Measurements from ENCODE around the gene PRR16.

The PRR16 gene

GRCh38 chr5:120576588-120576987, 112.5 kb downstream of the PRR16 start:
- no peak for DNase-seq (ENCODE audit: low spot score)

- DNase-seq (ENCODE audit: low spot score), result no peak
These were observed 118.5 kb downstream of the PRR16 start for GRCh38 chr5:120582635-120583034.

- DNase-seq (ENCODE audit: low spot score), result no peak
These were observed 122.5 kb downstream of the PRR16 start for GRCh38 chr5:120586646-120587045.

- DNase-seq (ENCODE audit: low spot score), result no peak
These were observed 127.8 kb downstream of the PRR16 start for GRCh38 chr5:120591911-120592310.

GRCh38 chr5:120599576-120599975, 135.5 kb downstream of the PRR16 start:
- DNase-seq (ENCODE audit: low spot score), result no peak

- no peak for DNase-seq (ENCODE audit: low spot score)
These were observed 136.5 kb downstream of the PRR16 start for GRCh38 chr5:120600639-120601038.

GRCh38 chr5:120602033-120602432, 137.9 kb downstream of the PRR16 start:
- no peak for DNase-seq (ENCODE audit: low spot score)

- DNase-seq (ENCODE audit: low spot score), result no peak
These were observed 140.8 kb downstream of the PRR16 start for GRCh38 chr5:120604884-120605283.

GRCh38 chr5:120605325-120606079, 141.4 kb downstream of the PRR16 start:
- DNase-seq (ENCODE audit: low spot score), result no peak

GRCh38 chr5:120609570-120609969, 145.5 kb downstream of the PRR16 start:
- DNase-seq (ENCODE audit: low spot score), result no peak

- no peak for DNase-seq (ENCODE audit: low spot score)
These were observed 146.0 kb downstream of the PRR16 start for GRCh38 chr5:120610145-120610544.

- DNase-seq (ENCODE audit: low spot score), result no peak
These were observed 149.6 kb downstream of the PRR16 start for GRCh38 chr5:120613729-120614128.

- peak; percentile 61 for DNase-seq (ENCODE audit: low spot score)
These were observed 150.6 kb downstream of the PRR16 start for GRCh38 chr5:120614531-120615180.

- DNase-seq (ENCODE audit: low spot score), result no peak
These were observed 152.0 kb downstream of the PRR16 start for GRCh38 chr5:120615967-120616645.

- no peak for DNase-seq (ENCODE audit: low spot score)
These were observed 157.2 kb downstream of the PRR16 start for GRCh38 chr5:120621339-120621738.

- DNase-seq (ENCODE audit: low spot score), result no peak
These were observed 160.0 kb downstream of the PRR16 start for GRCh38 chr5:120624021-120624563.

- no peak for DNase-seq (ENCODE audit: low spot score)
These were observed 164.1 kb downstream of the PRR16 start for GRCh38 chr5:120628156-120628555.

- DNase-seq (ENCODE audit: low spot score), result no peak
These were observed 166.4 kb downstream of the PRR16 start for GRCh38 chr5:120630550-120630949.

- no peak for DNase-seq (ENCODE audit: low spot score)
These were observed 167.5 kb downstream of the PRR16 start for GRCh38 chr5:120631611-120632010.

- no peak for DNase-seq (ENCODE audit: low spot score)
These were observed 168.3 kb downstream of the PRR16 start for GRCh38 chr5:120632430-120632829.

GRCh38 chr5:120638449-120638848, 174.3 kb downstream of the PRR16 start:
- no peak for DNase-seq (ENCODE audit: low spot score)

- DNase-seq (ENCODE audit: low spot score), result no peak
These were observed 176.7 kb downstream of the PRR16 start for GRCh38 chr5:120640778-120641177.

- no peak for DNase-seq (ENCODE audit: low spot score)
These were observed 180.4 kb downstream of the PRR16 start for GRCh38 chr5:120644516-120644915.

Data from COLO829 (cell line).